Measurements from ENCODE around the gene RHOBTB3. TPM values are rescaled to one million over a fixed set of nuclear protein-coding genes. Genes with fewer than 3 reads are reported as not detected.

RHOBTB3 gene
- total and polyA plus RNA-seq, 4 donors = 12.9 to 150 (median 30.6) TPM

GRCh38 chr5:95768731-95769130 is 37.6 kb downstream of the RHOBTB3 start:
- H3K9ac ChIP-seq (ENCODE audit: insufficient read depth in 1 of 2, low read length in 2 of 2) = no peak overlapping the region
- ATAC-seq (ENCODE audit: insufficient read depth, low FRiP score) (no peak), DNase-seq (no peak)
- WGBS, 2 donors = 98% methylated on average over 9 of the region's 9 CpGs
- no peak for TF ChIP-seq CTCF (IDR thresholded peaks at IDR 0.05; ENCODE audit: control extremely low read depth, extremely low read depth)
- H3K27ac ChIP-seq (ENCODE audit: low read depth in 1 of 2, low read length in 1 of 2) = no peak overlapping the region
- peaks cover 0 to 6% (median 0%) of the 10 kb centered on the region in 5 donors for H3K4me1 ChIP-seq (ENCODE audit: control insufficient read depth in 5 of 5, insufficient read depth in 5 of 5, low read length in 5 of 5)
- H3K36me3 ChIP-seq (ENCODE audit: control insufficient read depth in 4 of 4, insufficient read depth in 4 of 4, low read length in 4 of 4) = peaks cover 2 to 11% (median 9%) of the 10 kb centered on the region in 4 donors
- H3K27me3 ChIP-seq (ENCODE audit: control insufficient read depth in 3 of 3, insufficient read depth in 3 of 3, low read length in 2 of 3) = no peaks in the 10 kb centered on the region
- no peaks in the 10 kb centered on the region for H3K9me3 ChIP-seq (ENCODE audit: control insufficient read depth in 4 of 4, insufficient read depth in 3 of 4, low read length in 3 of 4)
- no peak overlapping the region for H3K4me3 ChIP-seq

- WGBS, 2 donors = 58 to 78% methylated on average over 8 of the region's 8 CpGs
- H3K27ac ChIP-seq (ENCODE audit: low read depth in 1 of 2, low read length in 1 of 2) = peak overlapping the region in 1 of 2 donors; percentile 68
- no peak for ATAC-seq (ENCODE audit: insufficient read depth, low FRiP score)
Measured at GRCh38 chr5:95770830-95771708, 39.9 kb downstream of the RHOBTB3 start.

GRCh38 chr5:95771892-95772291 is 40.8 kb downstream of the RHOBTB3 start:
- no peak for DNase-seq
- 95 to 96% methylated on average over 2 of the region's 2 CpGs for WGBS, 2 donors

More at GRCh38 chr5:95770830-95771708, 39.9 kb downstream of the RHOBTB3 start:
- no peak for TF ChIP-seq CTCF (IDR thresholded peaks at IDR 0.05; ENCODE audit: control extremely low read depth, extremely low read depth)
- DNase-seq = no peak
- peaks cover 0 to 13% (median 0%) of the 10 kb centered on the region in 5 donors for H3K4me1 ChIP-seq (ENCODE audit: control insufficient read depth in 5 of 5, insufficient read depth in 5 of 5, low read length in 5 of 5)
- no peaks in the 10 kb centered on the region for H3K9me3 ChIP-seq (ENCODE audit: control insufficient read depth in 4 of 4, insufficient read depth in 3 of 4, low read length in 3 of 4)
- H3K9ac ChIP-seq (ENCODE audit: insufficient read depth in 1 of 2, low read length in 2 of 2) = no peak overlapping the region
- H3K36me3 ChIP-seq (ENCODE audit: control insufficient read depth in 4 of 4, insufficient read depth in 4 of 4, low read length in 4 of 4) = peaks cover 2 to 11% (median 8%) of the 10 kb centered on the region in 4 donors
- H3K4me3 ChIP-seq = no peak overlapping the region
- no peaks in the 10 kb centered on the region for H3K27me3 ChIP-seq (ENCODE audit: control insufficient read depth in 3 of 3, insufficient read depth in 3 of 3, low read length in 2 of 3)

More at GRCh38 chr5:95771892-95772291, 40.8 kb downstream of the RHOBTB3 start:
- Histone ChIP-seq H3K4me3 (no peak overlapping the region), H3K4me1 (ENCODE audit: control insufficient read depth in 5 of 5, insufficient read depth in 5 of 5, low read length in 5 of 5) (peaks cover 0 to 13% (median 0%) of the 10 kb centered on the region in 5 donors), H3K36me3 (ENCODE audit: control insufficient read depth in 4 of 4, insufficient read depth in 4 of 4, low read length in 4 of 4) (peaks cover 2 to 11% (median 7%) of the 10 kb centered on the region in 4 donors), H3K27ac (ENCODE audit: low read depth in 1 of 2, low read length in 1 of 2) (peak overlapping the region in 1 of 2 donors; percentile 68), H3K27me3 (ENCODE audit: control insufficient read depth in 3 of 3, insufficient read depth in 3 of 3, low read length in 2 of 3) (no peaks in the 10 kb centered on the region), H3K9me3 (ENCODE audit: control insufficient read depth in 4 of 4, insufficient read depth in 3 of 4, low read length in 3 of 4) (no peaks in the 10 kb centered on the region), H3K9ac (ENCODE audit: insufficient read depth in 1 of 2, low read length in 2 of 2) (no peak overlapping the region)
- no peak for TF ChIP-seq CTCF (IDR thresholded peaks at IDR 0.05; ENCODE audit: control extremely low read depth, extremely low read depth)
- ATAC-seq (ENCODE audit: insufficient read depth, low FRiP score) = no peak
